Measurements from ENCODE around the gene MAST3. TPM values are rescaled to one million over a fixed set of nuclear protein-coding genes. Genes with fewer than 3 reads are reported as not detected.
A peak's percentile ranks its signal among the peaks of the same experiment; 100 is the strongest.

Gene MAST3
- total and polyA plus RNA-seq, 2 donors (not counting 1 experiment from before 2014, with no cell fraction given): 43.5 to 85.5 TPM

DNA sequence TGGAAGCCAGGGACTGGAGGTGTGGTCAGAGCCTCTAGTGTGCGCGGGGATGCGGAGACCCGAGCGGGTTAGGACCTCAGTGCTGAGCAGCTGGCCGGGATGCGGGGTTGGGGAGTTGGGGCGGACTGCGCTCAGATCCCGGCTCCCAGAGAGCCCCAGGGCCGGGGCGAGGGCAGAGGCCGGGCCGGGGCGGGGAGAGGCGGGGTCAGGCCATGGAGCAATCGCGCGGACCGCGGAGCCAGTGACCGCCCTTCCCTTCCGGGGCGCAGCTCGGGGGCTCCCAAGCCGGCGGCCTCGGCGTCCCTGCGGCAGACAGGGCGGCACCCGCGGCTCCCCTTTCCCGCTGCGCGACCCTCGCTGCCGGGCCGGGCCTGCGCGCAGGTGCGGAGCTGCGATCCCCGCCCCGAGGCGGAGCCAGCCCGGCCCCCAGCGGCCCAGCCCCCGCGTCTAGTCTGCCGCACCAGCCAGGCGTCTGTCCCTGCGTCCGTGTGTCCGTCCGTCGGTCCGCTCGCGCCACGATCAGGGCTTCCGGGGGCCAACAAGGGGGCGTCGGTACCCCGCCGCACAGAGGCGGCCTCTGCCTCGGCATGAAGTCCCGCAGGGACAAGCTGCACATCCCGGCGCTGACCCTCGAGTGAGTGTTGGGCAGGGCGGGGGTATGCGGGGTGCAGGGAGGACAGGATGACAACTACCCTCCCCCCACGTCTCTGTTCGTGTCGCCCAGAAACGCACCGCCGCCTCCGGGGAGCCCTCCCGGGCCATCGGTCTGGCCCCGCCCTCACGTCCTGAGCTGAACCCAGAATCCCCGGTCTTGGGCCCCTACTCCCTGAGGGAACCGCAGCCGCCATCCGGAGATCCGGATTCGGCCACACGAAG lies 12.4 kb downstream of the MAST3 start:
- Mint-ChIP-seq H3K4me3 (peak overlapping the region; percentile 79), H3K27me3 (no peaks in the 10 kb centered on the region), H3K27ac (peak overlapping the region; percentile 84), H3K9me3 (ENCODE audit: insufficient read depth) (no peaks in the 10 kb centered on the region), H3K4me1 (peaks cover 65% of the 10 kb centered on the region)
- intact Hi-C loops (cut with micrococcal nuclease): loop anchor here (5.0 kb wide), 1 partner anchor 53 kb away; no protein-coding TSS in a partner anchor
- Histone ChIP-seq H2AFZ (ENCODE audit: insufficient read depth, low read depth, low read length, poor library complexity, severe bottlenecking) (peak overlapping the region; percentile 64), H3K9ac (ENCODE audit: low read length) (peak overlapping the region; percentile 81), H3K36me3 (replicated peaks in 1 of 2; ENCODE audit: control extremely low read depth in 1 of 2, control insufficient read depth in 1 of 2, extremely low read depth in 1 of 2, insufficient read depth in 2 of 2, low read length in 1 of 2) (peaks cover 0 to 30% of the 10 kb centered on the region in 2 experiments), H3K9me3 (ENCODE audit: control extremely low read depth in 1 of 3, control insufficient read depth in 2 of 3, insufficient read depth in 1 of 3, low read length in 2 of 3) (no peaks in the 10 kb centered on the region), H4K20me1 (ENCODE audit: control insufficient read depth, insufficient read depth, low read length, poor library complexity, severe bottlenecking) (peaks cover 31% of the 10 kb centered on the region), H3K79me2 (ENCODE audit: control insufficient read depth, insufficient read depth, low read length) (peaks cover 49% of the 10 kb centered on the region), H3K27ac (ENCODE audit: low read length in 2 of 2) (peak overlapping the region; percentile 49 to 82), H3K4me3 (ENCODE audit: control extremely low read depth in 1 of 5, extremely low read depth in 1 of 5, insufficient read depth in 1 of 5, low read depth in 2 of 5, low read length in 4 of 5) (peak overlapping the region; percentile 22 to 71 (median 64)), H3K4me2 (replicated peaks; ENCODE audit: low read depth, low read length, poor library complexity, severe bottlenecking) (peak overlapping the region; percentile 99), H3K27me3 (replicated peaks in 1 of 4; ENCODE audit: control extremely low read depth in 1 of 4, control insufficient read depth in 3 of 4, insufficient read depth in 4 of 4, low read length in 3 of 4) (no peaks in the 10 kb centered on the region), H3K4me1 (ENCODE audit: control insufficient read depth in 2 of 2, insufficient read depth in 2 of 2, low read length in 2 of 2) (peaks cover 53 to 65% of the 10 kb centered on the region in 2 donors)
- ATAC-seq (ENCODE audit: low read depth) (peak; percentile 48), DNase-seq (peak; percentile 61)
- POLR2A ChIA-PET: interaction anchor here (0.6 to 2.4 kb wide), 12 partner anchors 9 to 391 kb away, joined by 3 to 21 read pairs (median 4); partner anchors contain the start of genes ARRDC2, IL12RB1, JUND and MAP1S
- under 1% methylated on average over 92 of the region's 92 CpGs for WGBS (ENCODE audit: insufficient coverage)
- TF ChIP-seq, protein P1, sequence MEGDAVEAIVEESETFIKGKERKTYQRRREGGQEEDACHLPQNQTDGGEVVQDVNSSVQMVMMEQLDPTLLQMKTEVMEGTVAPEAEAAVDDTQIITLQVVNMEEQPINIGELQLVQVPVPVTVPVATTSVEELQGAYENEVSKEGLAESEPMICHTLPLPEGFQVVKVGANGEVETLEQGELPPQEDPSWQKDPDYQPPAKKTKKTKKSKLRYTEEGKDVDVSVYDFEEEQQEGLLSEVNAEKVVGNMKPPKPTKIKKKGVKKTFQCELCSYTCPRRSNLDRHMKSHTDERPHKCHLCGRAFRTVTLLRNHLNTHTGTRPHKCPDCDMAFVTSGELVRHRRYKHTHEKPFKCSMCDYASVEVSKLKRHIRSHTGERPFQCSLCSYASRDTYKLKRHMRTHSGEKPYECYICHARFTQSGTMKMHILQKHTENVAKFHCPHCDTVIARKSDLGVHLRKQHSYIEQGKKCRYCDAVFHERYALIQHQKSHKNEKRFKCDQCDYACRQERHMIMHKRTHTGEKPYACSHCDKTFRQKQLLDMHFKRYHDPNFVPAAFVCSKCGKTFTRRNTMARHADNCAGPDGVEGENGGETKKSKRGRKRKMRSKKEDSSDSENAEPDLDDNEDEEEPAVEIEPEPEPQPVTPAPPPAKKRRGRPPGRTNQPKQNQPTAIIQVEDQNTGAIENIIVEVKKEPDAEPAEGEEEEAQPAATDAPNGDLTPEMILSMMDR (IDR thresholded peaks at IDR 0.05): no peak
- TF ChIP-seq EZH2 (IDR thresholded peaks at IDR 0.05; ENCODE audit: borderline replicate concordance, insufficient read depth, low read depth, low read length, poor library complexity, severe bottlenecking): no peak
- CTCF ChIA-PET: interaction anchor here (1.1 to 6.2 kb wide), 14 partner anchors 8 to 177 kb away, joined by 3 to 58 read pairs (median 6); partner anchors contain the start of genes ARRDC2, CCDC124, IL12RB1 and MAST3
